HG02610 (cell line): Measurements from ENCODE around the gene GUCD1.
"Not testable (repeated sequence)": the region's sequence is repeated elsewhere in the genome, so short reads cannot be mapped to it uniquely, and the experiment has no call there.

Source experiments
- ATAC-seq: cut with Tn5 transposase; IDR thresholded peaks from one replicate; pipeline ENCODE4 v1.9.1; 2021; ENCODE audit warnings: mild to moderate bottlenecking, moderate library complexity; ENCODE audit not compliant: unreplicated experiment

Gene GUCD1

GRCh38 chr22:24554313-24555164 is at the start of gene GUCD1:
TSS of gene GUCD1 (minus strand) at chr22:24555138. CDS start at chr22:24554991, 147 bp downstream.
- ATAC-seq, result peak; percentile 14

- not testable (repeated sequence) for ATAC-seq
Observed at GRCh38 chr22:24603770-24604629, 49.1 kb upstream of the GUCD1 start.

GRCh38 chr22:24602847-24603769 is 48.2 kb upstream of the GUCD1 start, which contains the start of gene GGT1:
TSS of gene GGT1 (plus strand) at chr22:24603193. CDS start at chr22:24611082, 7,889 bp downstream.
- not testable (repeated sequence) for ATAC-seq

- ATAC-seq, result not testable (repeated sequence)
Observed at GRCh38 chr22:24602105-24602749, 47.3 kb upstream of the GUCD1 start.

GRCh38 chr22:24601217-24602104 is 46.5 kb upstream of the GUCD1 start:
- no peak for ATAC-seq

- not testable (repeated sequence) for ATAC-seq
Observed at GRCh38 chr22:24599958-24600715, 45.2 kb upstream of the GUCD1 start.

- ATAC-seq, result no peak
Observed at GRCh38 chr22:24599514-24599913, 44.6 kb upstream of the GUCD1 start.

- ATAC-seq, result not testable (repeated sequence)
Observed at GRCh38 chr22:24597076-24597475, 42.1 kb upstream of the GUCD1 start.

GRCh38 chr22:24595863-24596262 is 40.9 kb upstream of the GUCD1 start:
- no peak for ATAC-seq

- no peak for ATAC-seq
Observed at GRCh38 chr22:24595228-24595627, 40.3 kb upstream of the GUCD1 start.

- ATAC-seq, result no peak
Observed at GRCh38 chr22:24594569-24595120, 39.7 kb upstream of the GUCD1 start.

- ATAC-seq, result no peak
Observed at GRCh38 chr22:24593836-24594568, 39.1 kb upstream of the GUCD1 start.

- not testable (repeated sequence) for ATAC-seq
Observed at GRCh38 chr22:24593559-24593835, 38.6 kb upstream of the GUCD1 start.

GRCh38 chr22:24592851-24593558 is 38.1 kb upstream of the GUCD1 start, which contains the start of gene LRRC75B:
TSS of gene LRRC75B (minus strand) at chr22:24593073. CDS start at chr22:24593039, 34 bp downstream.
- ATAC-seq, result peak; percentile 75

GRCh38 chr22:24592058-24592850 is 37.3 kb upstream of the GUCD1 start:
- no peak for ATAC-seq

- ATAC-seq, result no peak
Observed at GRCh38 chr22:24591286-24591830, 36.4 kb upstream of the GUCD1 start.
